HG02852 (cell line): ENCODE results near the gene SYAP1.
A peak's percentile ranks its signal among the peaks of the same experiment; 100 is the strongest.
"Not testable (repeated sequence)": the region's sequence is repeated elsewhere in the genome, so short reads cannot be mapped to it uniquely, and the experiment has no call there.

ENCODE experiments used
- ATAC-seq: cut with Tn5 transposase; IDR thresholded peaks from one replicate; pipeline ENCODE4 v1.9.1; 2021; ENCODE audit warnings: mild to moderate bottlenecking, moderate library complexity; ENCODE audit not compliant: unreplicated experiment

Gene SYAP1

GRCh38 chrX:16719334-16720084, at the start of gene SYAP1:
Gene SYAP1, plus strand, starts transcription at chrX:16719612. Its CDS starts 113 bp downstream, at chrX:16719725.
- peak; percentile 99 for ATAC-seq

GRCh38 chrX:16671005-16671404, 48.4 kb upstream of the SYAP1 start:
- ATAC-seq = no peak

GRCh38 chrX:16678689-16679088, 40.7 kb upstream of the SYAP1 start:
- ATAC-seq = no peak

GRCh38 chrX:16683007-16683664, 36.3 kb upstream of the SYAP1 start:
- ATAC-seq = no peak

- no peak for ATAC-seq
These were observed 31.9 kb upstream of the SYAP1 start for GRCh38 chrX:16687514-16687913.

- peak; percentile 64 for ATAC-seq
These were observed 24.2 kb upstream of the SYAP1 start for GRCh38 chrX:16695079-16695676.

- ATAC-seq = no peak
These were observed 22.5 kb upstream of the SYAP1 start for GRCh38 chrX:16696956-16697355.

GRCh38 chrX:16699389-16699788, 20.0 kb upstream of the SYAP1 start:
- no peak for ATAC-seq

GRCh38 chrX:16700734-16701133, 18.7 kb upstream of the SYAP1 start:
- no peak for ATAC-seq

- ATAC-seq = no peak
These were observed 16.5 kb upstream of the SYAP1 start for GRCh38 chrX:16702700-16703599.

GRCh38 chrX:16705370-16705769, 14.0 kb upstream of the SYAP1 start:
- ATAC-seq = peak; percentile 25

GRCh38 chrX:16708016-16708415, 11.4 kb upstream of the SYAP1 start:
- ATAC-seq = no peak

- no peak for ATAC-seq
These were observed 8.1 kb upstream of the SYAP1 start for GRCh38 chrX:16711219-16711811.

GRCh38 chrX:16711893-16712547, 7.4 kb upstream of the SYAP1 start:
- ATAC-seq = peak; percentile 50

GRCh38 chrX:16712548-16713155, 6.8 kb upstream of the SYAP1 start, which contains the start of gene CTPS2:
Gene CTPS2, minus strand, starts transcription at chrX:16712669. Its CDS starts 9,767 bp downstream, at chrX:16702902.
- peak; percentile 81 for ATAC-seq

GRCh38 chrX:16714504-16714903, 4.9 kb upstream of the SYAP1 start:
- no peak for ATAC-seq

- not testable (repeated sequence) for ATAC-seq
These were observed 3.8 kb upstream of the SYAP1 start for GRCh38 chrX:16715638-16716037.

- not testable (repeated sequence) for ATAC-seq
These were observed 3.0 kb upstream of the SYAP1 start for GRCh38 chrX:16716451-16716850.

- peak; percentile 33 for ATAC-seq
These were observed 533 bp upstream of the SYAP1 start for GRCh38 chrX:16718824-16719333.
